GM18517 (cell line): ENCODE data around the gene SNAP25.

ENCODE experiments used
- ATAC-seq: cut with Tn5 transposase; IDR thresholded peaks from one replicate; pipeline ENCODE4 v1.9.1; 2021; ENCODE audit warnings: mild to moderate bottlenecking, moderate library complexity; ENCODE audit not compliant: unreplicated experiment

SNAP25 gene

DNA sequence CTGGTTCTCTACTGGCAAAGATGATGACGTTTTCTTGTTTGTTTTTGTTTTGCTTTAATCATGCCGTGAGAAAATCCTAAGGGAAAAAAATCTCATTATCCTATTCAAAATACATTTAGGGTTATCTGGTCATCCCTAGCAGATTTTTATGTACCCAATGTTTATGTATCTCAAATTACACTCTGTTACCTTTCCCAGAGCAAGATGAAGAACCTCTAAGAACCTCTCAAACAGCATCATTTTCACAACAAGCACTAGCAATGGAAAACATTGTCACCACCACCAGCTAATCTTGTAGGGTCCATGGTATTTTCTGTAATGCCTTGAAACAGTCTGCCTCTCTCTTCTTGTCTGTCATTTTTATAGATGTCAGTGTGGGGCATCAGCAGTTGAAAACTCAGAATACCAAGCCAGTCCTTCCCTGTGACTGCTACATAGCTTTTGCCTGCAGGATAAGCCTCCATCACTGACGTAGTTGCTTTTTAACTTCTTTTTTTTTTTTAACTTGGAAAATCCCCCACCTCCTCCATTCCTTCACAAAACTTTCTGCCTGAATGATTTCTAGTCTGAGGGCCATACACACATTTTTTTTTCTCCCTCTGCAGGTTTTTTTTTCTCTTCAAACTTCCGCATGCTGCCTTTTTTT is 2.4 kb upstream of the SNAP25 start:
- no peak for ATAC-seq

GRCh38 chr20:10217721-10218410 is 764 bp upstream of the SNAP25 start:
- ATAC-seq: no peak

- peak; percentile 49 for ATAC-seq
These were observed 792 bp downstream of the SNAP25 start for GRCh38 chr20:10219452-10219791.

DNA sequence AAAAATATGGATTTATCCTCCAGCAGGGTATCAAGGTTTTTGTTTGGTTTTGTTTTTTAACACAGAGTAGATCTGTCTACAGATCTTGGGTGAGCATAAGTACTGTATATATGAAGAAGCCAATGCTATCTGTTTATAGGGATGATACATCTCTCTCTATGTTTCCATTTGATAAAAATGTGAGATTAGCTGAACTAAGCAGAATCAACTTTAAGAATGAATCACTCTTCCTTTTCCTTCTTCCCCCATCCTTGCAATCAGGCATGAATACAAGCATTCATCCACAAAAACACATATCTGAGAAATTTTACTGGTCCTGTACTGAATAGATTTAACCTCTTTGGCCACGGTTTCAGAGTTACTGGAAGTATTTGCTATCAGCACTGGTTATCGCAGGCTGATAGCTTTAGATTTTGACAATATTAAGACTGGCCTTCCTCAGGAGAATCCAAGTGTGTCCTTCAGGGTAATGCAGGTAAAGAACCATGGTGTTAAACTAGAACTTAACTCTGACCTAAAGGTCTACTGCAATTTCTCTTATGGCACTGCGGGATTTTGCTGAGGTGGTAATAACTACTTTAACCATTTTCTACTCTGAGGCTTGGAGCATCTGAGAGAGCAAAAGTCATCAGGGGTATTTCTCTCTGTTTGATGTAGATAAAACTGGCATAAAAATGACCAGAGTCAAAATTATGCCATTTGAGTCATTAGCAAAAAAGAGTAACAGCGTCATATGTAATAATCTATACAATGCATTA is 1.5 kb downstream of the SNAP25 start:
- no peak for ATAC-seq

DNA sequence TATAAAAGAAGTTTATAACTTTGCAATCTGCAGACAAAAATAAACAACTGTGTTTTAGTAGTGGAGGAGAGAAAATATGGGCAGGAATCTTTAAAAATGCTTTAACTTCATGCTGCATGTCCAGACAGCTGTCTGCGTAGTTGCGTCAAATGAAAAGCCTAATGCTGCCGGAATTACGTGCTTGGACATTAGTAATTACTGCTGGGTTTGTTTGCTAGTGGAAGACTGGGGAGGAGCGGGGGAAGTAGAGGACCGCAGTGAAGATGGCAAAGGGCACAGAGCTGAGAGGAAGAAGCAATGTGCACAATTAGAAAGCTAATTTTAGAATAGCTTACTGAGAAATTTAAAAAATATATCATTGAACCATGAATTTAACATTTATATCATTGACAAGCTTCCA is 2.4 kb downstream of the SNAP25 start:
- no peak for ATAC-seq

DNA sequence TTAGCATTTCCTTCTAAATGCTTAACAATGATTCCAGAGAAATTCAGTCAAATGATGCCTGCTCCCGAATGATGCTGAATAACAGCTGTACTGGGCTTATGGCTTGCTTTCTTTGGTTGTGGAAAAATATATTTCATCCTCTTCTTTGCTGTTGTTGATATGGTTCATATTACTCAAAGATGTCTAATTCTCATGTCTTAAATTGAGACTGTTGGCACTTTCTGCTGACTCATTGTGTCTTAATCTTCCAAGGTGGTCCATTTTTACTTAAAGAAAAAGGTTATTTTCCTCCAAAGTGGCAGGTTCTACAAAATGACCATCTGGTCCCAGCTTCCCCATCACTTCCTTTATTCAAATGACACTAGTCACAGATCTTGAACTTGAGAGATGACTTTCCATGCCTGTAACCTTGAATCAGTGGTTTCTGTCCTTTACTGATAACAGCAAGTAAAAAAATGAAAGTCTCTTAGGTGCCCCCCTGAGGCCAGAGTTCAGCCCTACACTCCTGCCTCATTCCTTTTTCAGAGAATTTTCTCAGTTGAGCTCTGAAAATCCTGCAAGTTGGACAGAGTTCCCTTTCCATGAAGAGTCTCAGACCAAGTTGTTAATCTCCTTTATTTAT is 6.9 kb downstream of the SNAP25 start:
- ATAC-seq: no peak

- no peak for ATAC-seq
These were observed 9.7 kb downstream of the SNAP25 start for GRCh38 chr20:10228330-10228729.

DNA sequence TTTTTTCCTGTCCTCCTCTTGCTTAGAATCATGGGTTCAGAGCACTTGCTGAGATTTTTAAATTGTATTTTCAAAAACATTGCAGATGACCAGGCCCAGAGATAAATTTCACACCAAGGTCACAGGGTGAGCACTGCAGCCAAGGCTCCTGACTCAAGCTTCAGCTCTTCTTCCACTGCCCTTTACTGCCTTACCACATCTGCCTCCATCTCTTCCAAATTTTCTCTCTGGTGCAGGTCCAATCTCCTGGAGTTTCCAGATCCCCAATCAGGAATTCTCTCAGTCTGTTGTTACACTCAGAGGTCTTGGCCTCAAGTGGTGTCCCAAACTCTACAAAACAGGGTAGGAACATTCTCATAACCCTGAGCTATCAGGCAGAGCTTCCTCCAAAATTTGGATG is 12.7 kb downstream of the SNAP25 start:
- no peak for ATAC-seq

GRCh38 chr20:10236540-10237533 is 18.2 kb downstream of the SNAP25 start:
- no peak for ATAC-seq

DNA sequence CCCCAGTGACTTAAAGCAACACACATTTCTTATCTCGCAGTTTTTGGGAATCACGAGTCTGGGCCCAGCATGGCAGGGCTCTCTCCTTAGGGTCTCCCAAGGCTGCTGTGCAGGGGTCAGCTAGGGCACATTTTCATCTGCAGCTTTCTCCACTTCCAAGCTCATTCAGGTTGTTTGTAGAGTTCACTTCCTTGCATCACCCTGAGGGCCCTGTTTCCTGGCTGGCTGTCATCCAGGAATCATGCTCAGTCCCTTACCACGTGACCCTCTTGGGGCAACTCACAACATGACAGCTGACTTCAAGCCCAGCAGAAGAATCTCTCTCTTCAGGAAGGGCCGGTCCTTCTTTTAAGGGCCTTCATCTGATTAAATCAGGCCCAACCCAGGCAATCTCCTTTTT is 21.3 kb downstream of the SNAP25 start:
- no peak for ATAC-seq

DNA sequence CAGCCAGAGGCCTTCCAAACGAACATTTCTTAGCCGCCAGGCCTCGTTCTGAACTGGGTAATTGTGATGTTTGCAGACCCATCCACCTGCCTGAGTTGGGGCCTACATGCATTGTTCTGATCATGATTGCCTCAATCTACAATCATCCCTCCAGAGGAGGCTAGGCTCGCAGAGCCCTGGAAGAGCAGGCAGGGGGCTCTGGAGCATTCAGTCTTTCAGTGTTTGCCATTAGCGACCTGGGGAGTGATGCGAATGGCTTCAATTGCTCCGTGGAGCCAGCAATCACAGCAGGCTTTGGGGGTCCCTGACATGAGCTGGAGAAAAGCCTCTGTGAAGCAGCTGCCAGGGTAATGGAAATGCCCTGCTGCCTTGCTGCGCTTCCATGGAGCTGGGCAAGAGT is 22.0 kb downstream of the SNAP25 start:
- no peak for ATAC-seq

GRCh38 chr20:10242166-10242565 is 23.5 kb downstream of the SNAP25 start:
- ATAC-seq: no peak

DNA sequence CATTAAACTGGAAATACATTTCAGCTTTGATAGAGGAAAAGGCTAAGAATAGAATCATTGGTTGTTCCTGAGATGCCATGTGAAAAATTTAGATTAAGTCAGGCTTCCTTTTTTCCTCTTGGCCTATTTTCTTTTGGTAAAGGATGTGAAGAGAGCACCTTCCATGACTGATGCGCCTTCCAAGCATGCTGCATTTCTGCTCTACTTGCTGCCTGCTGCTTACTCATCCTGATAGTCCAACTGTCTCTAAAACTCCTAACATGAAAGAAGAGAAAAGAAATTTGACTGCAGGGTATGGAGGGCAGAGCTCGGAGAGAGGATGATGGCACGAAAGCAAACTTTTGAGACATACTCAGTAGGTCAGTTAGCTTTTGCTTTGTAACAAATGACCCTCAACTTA is 28.8 kb downstream of the SNAP25 start:
- ATAC-seq: no peak

- no peak for ATAC-seq
These were observed 30.6 kb downstream of the SNAP25 start for GRCh38 chr20:10249048-10249770.

- no peak for ATAC-seq
These were observed 31.2 kb downstream of the SNAP25 start for GRCh38 chr20:10249822-10250221.

DNA sequence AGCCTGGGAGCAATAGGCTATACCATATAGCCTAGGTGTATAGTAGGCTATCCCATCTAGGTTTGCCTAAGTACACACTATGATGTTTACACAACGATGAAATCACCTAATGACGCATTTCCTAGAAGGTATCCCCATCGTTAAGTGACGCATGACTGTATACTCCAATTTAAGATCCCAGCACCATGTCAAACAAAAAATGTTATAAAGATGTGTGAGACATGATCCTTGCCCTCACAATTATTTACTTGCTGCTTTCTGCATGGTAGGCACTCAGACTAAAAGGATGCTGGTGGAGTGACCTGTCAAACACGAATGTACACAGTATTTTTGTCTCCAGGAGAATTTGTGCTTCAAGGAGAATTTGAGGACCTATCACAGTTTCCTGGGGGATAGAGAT is 32.3 kb downstream of the SNAP25 start:
- no peak for ATAC-seq

- no peak for ATAC-seq
These were observed 35.1 kb downstream of the SNAP25 start for GRCh38 chr20:10253780-10254179.

DNA sequence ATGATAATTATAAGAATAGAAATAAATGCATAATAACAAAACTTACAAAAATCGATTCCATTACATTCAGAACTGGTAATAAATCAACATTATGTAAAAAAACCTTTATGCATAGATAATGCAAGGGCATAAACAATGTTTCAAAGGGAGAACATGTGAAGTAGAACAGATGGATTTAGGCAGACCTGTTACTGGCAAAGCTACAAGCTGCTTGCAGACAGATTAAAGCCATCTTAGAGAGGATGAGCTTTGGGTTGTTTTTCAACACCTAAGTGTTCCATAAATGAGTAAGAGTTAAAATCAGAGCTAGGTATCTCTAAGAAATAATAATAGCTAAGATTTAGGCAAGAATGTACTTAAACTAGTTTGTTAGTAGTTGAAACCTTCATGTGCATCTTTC is 37.2 kb downstream of the SNAP25 start:
- no peak for ATAC-seq

DNA sequence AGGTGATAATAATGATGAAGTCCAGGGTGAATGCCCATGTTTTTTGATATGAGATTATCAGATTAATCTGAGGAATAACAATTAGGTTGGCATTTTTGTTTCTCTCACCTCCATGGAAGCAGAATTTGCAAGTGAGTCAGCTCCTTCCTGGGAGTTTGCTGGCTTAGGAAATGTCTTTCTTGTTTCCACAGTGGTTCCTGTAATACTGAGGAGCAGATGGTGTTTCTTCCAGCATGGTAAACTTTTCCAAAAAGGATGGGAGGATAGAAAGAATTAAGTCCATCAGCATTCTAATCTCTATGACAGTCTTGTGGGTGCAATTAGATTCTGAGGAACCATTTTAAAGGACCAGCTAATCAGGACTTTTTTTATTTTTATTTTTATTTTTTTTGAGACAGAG is 40.5 kb downstream of the SNAP25 start:
- no peak for ATAC-seq

DNA sequence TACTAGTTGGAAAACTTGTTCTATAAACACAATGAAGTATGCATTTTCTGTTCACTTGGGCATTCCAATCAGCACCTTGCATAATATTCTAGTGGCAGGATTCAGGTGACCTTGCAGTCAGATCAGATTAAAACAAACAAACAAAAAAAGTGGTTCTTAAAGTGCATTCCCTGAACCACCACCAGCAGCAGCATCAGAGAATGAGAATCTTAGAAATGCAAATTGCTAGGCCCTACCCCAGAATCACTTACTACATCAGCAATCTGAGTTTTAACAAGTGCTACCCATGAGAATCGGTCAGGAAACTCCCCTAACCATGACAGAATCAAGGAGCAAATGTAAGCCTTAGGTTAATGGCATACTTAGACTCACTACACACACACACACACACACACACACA is 41.7 kb downstream of the SNAP25 start:
- no peak for ATAC-seq
